C4-2B (cell line): ENCODE data around the gene EPN1.

Source experiments
- CTCF ChIP-seq: fragments of 450-650 bp; conservative IDR thresholded peaks from 2 replicates; pipeline ENCODE4 v1.5.1; 2017; ENCODE audit warnings: mild to moderate bottlenecking
- ZFX ChIP-seq: fragments of 450-650 bp; IDR thresholded peaks from 2 replicates; pipeline ENCODE4 v1.6.1; 2017

- TF ChIP-seq CTCF (no peak), ZFX (no peak)
Measured at GRCh38 chr19:55700813-55701212, 25.8 kb downstream of the EPN1 start.
